KOPT-K1 (cell line): Measurements from ENCODE around the gene TCF7L2.

ENCODE experiments used
- H3K27ac ChIP-seq: fragments of 200-600 bp; sonication (generic); 2 replicates; pipeline ENCODE4 v1.5.1; 2016; ENCODE audit warnings: antibody characterized with exemption, mild to moderate bottlenecking, low read depth, low read length; ENCODE audit not compliant: poor library complexity, severe bottlenecking
- H3K36me3 ChIP-seq: fragments of 200-600 bp; sonication (generic); 2 replicates; pipeline ENCODE4 v1.5.1; 2017; ENCODE audit warnings: antibody characterized with exemption, mild to moderate bottlenecking, low read length, moderate library complexity; ENCODE audit not compliant: insufficient read depth
- H3K9me3 ChIP-seq: fragments of 200-600 bp; sonication (generic); 2 replicates; pipeline ENCODE4 v1.5.1; 2017; ENCODE audit warnings: antibody characterized with exemption, low read length, mild to moderate bottlenecking; ENCODE audit not compliant: insufficient read depth, poor library complexity, severe bottlenecking

The TCF7L2 gene

GRCh38 chr10:113121153-113121552 is 171.1 kb downstream of the TCF7L2 start:
- Histone ChIP-seq H3K27ac (no peak overlapping the region), H3K9me3 (no peaks in the 10 kb centered on the region), H3K36me3 (no peaks in the 10 kb centered on the region)

DNA sequence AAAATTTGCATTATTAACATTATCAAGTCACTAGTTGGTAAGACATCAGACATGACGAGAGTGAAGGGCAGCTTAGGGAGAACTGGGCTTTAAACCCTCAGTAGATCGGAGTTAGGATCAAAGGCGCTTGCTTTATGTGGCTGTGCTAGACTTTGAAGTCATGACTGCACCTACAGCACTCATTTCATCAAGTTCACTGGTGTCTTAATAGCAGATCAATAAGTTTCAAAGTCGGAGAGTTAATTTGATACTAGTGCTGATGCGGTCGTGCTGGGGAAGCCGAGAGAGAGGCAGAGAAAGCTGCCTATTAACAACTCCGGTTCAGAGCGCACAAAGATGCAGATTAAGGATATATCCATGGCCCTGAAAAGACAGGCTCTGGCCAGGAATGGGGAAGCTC is 172.9 kb downstream of the TCF7L2 start:
- Histone ChIP-seq H3K27ac (no peak overlapping the region), H3K9me3 (no peaks in the 10 kb centered on the region), H3K36me3 (no peaks in the 10 kb centered on the region)

GRCh38 chr10:113124724-113125123 is 174.7 kb downstream of the TCF7L2 start:
- Histone ChIP-seq H3K27ac (no peak overlapping the region), H3K9me3 (no peaks in the 10 kb centered on the region), H3K36me3 (no peaks in the 10 kb centered on the region)

DNA sequence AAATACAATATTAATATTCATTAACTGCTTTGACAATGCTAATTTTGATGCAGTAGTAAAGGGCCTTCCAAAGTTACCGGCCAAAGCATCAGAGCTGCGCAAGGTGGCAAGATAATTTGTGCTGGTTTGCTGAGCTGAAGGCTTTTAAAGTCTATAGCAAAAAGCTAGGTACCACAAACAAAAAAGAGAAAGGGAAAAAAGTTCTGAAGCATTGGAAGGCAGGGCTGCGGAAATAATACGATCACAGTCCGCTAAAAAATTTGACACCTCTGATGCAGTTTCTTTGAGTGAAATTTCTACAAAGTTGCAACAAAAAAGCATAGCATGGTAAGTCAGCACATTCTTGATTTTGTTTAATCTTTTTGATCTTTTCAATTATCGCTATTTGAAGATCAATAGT is 175.6 kb downstream of the TCF7L2 start:
- no peaks in the 10 kb centered on the region for H3K9me3 ChIP-seq
- no peak overlapping the region for H3K27ac ChIP-seq
- H3K36me3 ChIP-seq = no peaks in the 10 kb centered on the region

DNA sequence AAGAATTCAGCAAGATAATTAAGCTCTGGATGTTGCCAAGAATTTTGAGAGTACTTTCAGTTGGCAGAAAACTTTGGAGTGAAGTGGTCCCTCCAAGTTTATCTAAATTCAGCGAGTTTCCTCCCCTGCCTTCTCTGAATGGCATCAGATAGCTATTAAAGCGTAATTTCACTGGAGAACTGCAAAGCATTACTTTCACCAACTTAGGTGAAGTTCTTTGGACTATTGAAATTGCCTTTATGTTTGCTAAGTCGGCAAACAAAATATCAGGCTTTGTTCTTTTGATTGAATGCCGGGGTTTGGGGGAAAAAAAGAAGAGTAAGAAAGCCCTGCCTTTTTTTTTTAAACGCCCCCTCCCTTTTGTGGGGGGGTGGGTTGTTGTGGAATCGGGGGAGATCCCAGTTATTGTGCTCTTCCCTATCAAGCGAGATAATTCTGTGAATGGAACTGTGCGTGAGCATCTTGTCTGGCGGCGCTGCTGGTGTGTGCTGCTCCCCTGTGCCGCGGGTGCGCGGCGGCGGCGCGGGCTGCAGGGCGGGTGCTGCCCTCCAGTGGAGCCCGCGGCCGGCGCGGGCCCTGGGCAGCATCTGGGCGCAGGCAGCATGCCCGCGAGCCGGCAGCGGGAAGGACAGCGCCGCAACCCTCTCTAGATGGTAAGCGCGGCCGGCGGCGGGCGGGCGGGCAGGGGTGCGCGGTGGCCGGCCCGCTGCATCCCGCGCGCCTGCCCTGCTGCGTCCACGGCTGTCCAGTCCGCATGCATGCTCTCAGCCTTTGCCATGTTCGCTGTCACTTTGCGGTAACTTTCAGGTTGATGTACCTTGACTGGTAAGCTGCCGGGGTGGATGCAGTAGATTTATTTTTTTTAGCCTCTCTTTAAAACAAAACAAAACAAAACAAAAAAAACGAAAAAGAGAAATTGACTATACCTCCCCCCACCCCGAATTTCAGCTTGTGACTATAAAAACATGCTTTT is 176.5 kb downstream of the TCF7L2 start:
- H3K27ac ChIP-seq = no peak overlapping the region
- H3K36me3 ChIP-seq = no peaks in the 10 kb centered on the region
- no peaks in the 10 kb centered on the region for H3K9me3 ChIP-seq

DNA sequence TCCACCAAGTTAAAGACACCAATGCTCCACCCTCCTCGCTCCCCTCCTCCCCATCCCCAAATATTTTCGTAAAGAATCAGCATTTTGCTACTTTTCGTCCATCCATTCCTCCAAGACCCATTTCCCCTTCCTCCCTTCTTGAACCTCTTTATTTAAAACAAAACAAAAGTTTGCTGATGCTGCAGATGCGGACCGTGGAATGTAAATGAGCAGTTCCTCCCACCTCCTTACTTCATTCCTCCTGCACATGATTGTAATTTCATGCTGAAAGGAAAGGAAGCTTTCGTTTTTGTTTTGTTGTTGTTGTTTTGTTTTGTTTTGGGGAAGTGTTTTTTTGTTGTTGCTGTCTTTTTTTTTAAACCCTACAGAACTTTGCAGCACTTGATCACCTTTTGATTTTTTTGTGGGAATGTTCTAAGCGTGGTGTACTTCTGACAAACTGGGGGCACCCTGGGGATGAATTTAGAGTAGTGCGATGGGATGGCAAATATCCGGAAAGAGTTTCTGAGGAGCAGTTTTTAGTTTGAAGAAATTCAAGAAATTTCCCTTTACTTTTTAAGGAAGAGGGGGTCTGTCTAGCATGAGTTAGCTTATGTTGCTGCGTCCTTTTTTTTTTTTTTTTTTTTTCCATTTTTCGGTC is 177.3 kb downstream of the TCF7L2 start:
- Histone ChIP-seq H3K27ac (no peak overlapping the region), H3K36me3 (no peaks in the 10 kb centered on the region), H3K9me3 (no peaks in the 10 kb centered on the region)

DNA sequence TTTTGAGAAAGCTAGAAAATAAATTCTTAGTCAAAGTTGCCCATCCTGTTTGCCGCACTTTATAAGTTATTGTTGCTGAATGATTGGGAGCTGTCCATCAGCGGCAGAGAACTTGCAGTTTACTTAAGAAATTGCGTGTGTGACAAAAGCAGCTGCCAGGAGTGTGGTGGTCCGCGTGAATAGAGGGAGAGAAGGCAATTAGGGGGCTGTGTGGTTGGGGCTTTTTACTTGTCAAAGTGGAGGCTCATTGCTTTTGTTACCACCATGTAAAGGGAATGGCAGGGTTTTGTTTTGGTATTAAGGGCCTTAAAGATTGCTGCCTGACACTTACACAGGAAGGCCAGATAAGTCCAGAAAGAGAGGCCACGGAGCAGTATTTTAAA is 177.8 kb downstream of the TCF7L2 start:
- Histone ChIP-seq H3K36me3 (no peaks in the 10 kb centered on the region), H3K9me3 (no peaks in the 10 kb centered on the region), H3K27ac (no peak overlapping the region)

- no peaks in the 10 kb centered on the region for H3K9me3 ChIP-seq
- H3K36me3 ChIP-seq = no peaks in the 10 kb centered on the region
- H3K27ac ChIP-seq = no peak overlapping the region
Measured at GRCh38 chr10:113128450-113129070, 178.5 kb downstream of the TCF7L2 start.

DNA sequence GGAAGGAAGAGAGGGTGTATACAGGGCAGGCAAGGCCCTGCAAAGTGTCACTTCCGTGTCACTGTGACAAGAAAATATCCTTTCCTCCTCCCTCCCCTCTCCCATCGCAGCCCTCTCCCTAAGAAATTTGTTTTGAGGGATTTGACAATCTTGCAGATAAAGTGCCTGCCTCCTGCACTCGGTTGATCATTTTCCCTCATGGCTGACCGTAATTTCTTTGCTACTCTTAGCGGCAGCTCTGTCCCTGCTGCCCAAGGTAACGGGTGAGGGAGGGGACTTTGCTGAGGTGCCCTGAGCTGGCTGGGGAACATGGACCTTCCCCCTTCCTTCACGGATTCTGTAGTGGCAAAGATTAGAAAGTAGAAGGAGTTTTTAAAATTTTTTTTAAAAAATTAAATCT is 179.1 kb downstream of the TCF7L2 start:
- H3K27ac ChIP-seq = no peak overlapping the region
- H3K36me3 ChIP-seq = no peaks in the 10 kb centered on the region
- no peaks in the 10 kb centered on the region for H3K9me3 ChIP-seq

- H3K36me3 ChIP-seq = no peaks in the 10 kb centered on the region
- no peak overlapping the region for H3K27ac ChIP-seq
- H3K9me3 ChIP-seq = no peaks in the 10 kb centered on the region
Measured at GRCh38 chr10:113130014-113130641, 180.1 kb downstream of the TCF7L2 start.

DNA sequence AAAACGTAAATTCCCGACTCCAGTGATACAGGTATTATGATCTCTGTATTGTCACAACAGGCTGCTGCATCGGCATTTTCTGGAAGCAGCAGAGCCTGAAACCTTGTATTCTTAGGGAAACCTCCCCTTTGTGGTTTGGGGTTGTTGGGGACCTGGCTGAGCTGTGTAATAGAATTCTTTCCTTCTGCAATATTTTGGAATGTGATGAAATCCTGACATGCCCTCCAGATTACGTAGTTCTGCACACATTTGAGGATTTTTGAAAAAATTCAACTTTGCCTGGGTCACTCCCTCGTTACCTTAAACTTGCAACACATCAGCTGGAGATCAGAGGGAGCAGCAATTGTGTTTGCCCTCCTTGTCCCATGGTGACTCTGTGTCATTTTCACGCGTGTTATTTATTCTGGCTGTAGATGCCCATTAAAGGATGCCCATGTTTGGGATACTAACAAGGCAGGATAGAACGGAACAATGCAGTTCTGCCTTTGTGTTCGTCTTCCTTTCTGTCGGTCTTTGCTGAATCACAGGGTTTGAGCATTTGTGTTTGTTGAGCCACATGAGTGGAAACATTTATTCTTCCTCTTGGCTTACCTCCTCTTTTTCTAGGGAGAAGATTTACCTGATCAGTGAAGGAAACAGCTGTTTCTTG is 181.7 kb downstream of the TCF7L2 start:
- no peak overlapping the region for H3K27ac ChIP-seq
- no peaks in the 10 kb centered on the region for H3K36me3 ChIP-seq

DNA sequence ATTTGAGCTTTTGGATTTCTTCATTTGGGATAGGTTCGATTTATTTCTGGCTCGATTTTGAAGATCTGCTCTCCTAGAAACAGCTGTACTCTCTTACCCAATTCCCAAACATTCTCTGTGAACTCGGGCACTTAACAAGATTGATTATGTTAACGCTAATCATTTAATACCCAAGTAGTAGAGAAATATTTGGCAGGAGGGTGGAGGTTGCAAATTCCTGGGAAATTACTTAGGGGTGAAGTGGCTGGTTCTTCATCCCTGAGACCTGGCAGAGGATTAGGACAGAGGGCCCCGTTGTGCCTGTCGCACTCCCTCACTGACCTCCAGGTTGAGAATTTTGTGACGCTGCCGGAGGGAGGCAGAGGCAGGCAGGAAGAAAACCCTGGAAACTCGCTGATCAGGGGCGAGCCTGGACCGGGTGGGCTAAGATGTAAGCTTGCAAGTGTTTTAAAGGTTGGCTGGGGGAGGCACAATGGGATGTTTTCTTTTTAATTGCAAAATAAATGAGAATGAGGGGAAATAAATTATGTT is 182.6 kb downstream of the TCF7L2 start:
- Histone ChIP-seq H3K9me3 (no peaks in the 10 kb centered on the region), H3K36me3 (no peaks in the 10 kb centered on the region), H3K27ac (no peak overlapping the region)

More for the DNA sequence above, 181.7 kb downstream of the TCF7L2 start:
- H3K9me3 ChIP-seq = no peaks in the 10 kb centered on the region

DNA sequence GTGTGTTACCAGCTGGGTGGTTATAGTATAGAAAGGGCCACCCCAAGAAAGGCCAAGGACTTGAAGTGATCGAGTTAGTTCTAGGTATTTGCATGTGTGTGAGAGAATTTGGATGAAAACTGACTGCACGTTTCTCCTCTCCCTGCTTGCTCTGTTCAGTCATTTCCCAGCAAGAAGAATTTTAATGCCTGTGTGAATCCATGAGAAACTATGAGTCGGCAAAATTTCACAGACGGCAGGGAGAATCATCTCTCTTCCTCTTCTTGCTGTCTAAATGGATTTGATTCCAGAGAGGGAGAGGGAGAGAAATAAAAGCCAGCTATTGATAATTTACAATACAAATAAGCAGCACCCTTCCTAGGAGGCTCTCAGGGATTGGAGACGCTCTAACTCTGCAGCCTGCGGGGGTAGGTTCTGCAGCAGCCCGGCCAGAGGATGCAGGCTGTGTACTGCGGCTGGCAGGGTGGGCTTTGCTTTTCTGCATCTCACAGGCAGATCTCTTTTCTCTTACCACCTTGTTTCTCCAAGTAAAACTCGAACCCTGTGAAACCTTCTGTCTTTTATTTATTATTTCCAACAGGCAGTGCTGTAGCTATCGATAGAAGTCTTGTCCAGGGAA is 183.6 kb downstream of the TCF7L2 start:
- H3K36me3 ChIP-seq = no peaks in the 10 kb centered on the region
- H3K9me3 ChIP-seq = no peaks in the 10 kb centered on the region
- no peak overlapping the region for H3K27ac ChIP-seq

GRCh38 chr10:113135025-113135424 is 185.0 kb downstream of the TCF7L2 start:
- Histone ChIP-seq H3K27ac (no peak overlapping the region), H3K9me3 (no peaks in the 10 kb centered on the region), H3K36me3 (no peaks in the 10 kb centered on the region)
